Measurements from ENCODE around the gene RALY.

The RALY gene

GRCh38 chr20:33969563-33969962, 24.1 kb upstream of the RALY start:
- Histone ChIP-seq H3K9ac (ENCODE audit: low read length in 5 of 5) (no peak overlapping the region), H3K4me3 (ENCODE audit: low read depth in 1 of 5, low read length in 5 of 5) (no peak overlapping the region), H3K27ac (ENCODE audit: low read depth, low read length) (no peak overlapping the region), H3K36me3 (ENCODE audit: control insufficient read depth in 5 of 5, insufficient read depth in 5 of 5, low read length in 5 of 5) (no peaks in the 10 kb centered on the region), H3K27me3 (ENCODE audit: control insufficient read depth in 5 of 5, insufficient read depth in 4 of 5, low read length in 5 of 5) (no peaks in the 10 kb centered on the region), H3K4me1 (ENCODE audit: control insufficient read depth in 5 of 5, insufficient read depth in 5 of 5, low read length in 5 of 5) (no peaks in the 10 kb centered on the region), H3K9me3 (ENCODE audit: control insufficient read depth in 5 of 5, low read length in 5 of 5) (peaks cover 0 to 3% (median 0%) of the 10 kb centered on the region in 5 donors)

- Histone ChIP-seq H3K4me3 (ENCODE audit: low read depth in 1 of 5, low read length in 5 of 5) (no peak overlapping the region), H3K9ac (ENCODE audit: low read length in 5 of 5) (no peak overlapping the region), H3K4me1 (ENCODE audit: control insufficient read depth in 5 of 5, insufficient read depth in 5 of 5, low read length in 5 of 5) (no peaks in the 10 kb centered on the region), H3K36me3 (ENCODE audit: control insufficient read depth in 5 of 5, insufficient read depth in 5 of 5, low read length in 5 of 5) (no peaks in the 10 kb centered on the region), H3K9me3 (ENCODE audit: control insufficient read depth in 5 of 5, low read length in 5 of 5) (peaks cover 0 to 3% (median 0%) of the 10 kb centered on the region in 5 donors), H3K27me3 (ENCODE audit: control insufficient read depth in 5 of 5, insufficient read depth in 4 of 5, low read length in 5 of 5) (no peaks in the 10 kb centered on the region), H3K27ac (ENCODE audit: low read depth, low read length) (no peak overlapping the region)
Measured at GRCh38 chr20:33970229-33970628, 23.5 kb upstream of the RALY start.

GRCh38 chr20:33971147-33971975, 22.4 kb upstream of the RALY start:
- peaks cover 0 to 3% (median 0%) of the 10 kb centered on the region in 5 donors for H3K9me3 ChIP-seq (ENCODE audit: control insufficient read depth in 5 of 5, low read length in 5 of 5)
- H3K27ac ChIP-seq (ENCODE audit: low read depth, low read length): no peak overlapping the region

GRCh38 chr20:33976959-33977358, 16.8 kb upstream of the RALY start:
- Histone ChIP-seq H3K9ac (ENCODE audit: low read length in 5 of 5) (no peak overlapping the region), H3K9me3 (ENCODE audit: control insufficient read depth in 5 of 5, low read length in 5 of 5) (peaks cover 0 to 3% (median 0%) of the 10 kb centered on the region in 5 donors), H3K27me3 (ENCODE audit: control insufficient read depth in 5 of 5, insufficient read depth in 4 of 5, low read length in 5 of 5) (peaks cover 0 to 3% (median 0%) of the 10 kb centered on the region in 5 donors), H3K4me1 (ENCODE audit: control insufficient read depth in 5 of 5, insufficient read depth in 5 of 5, low read length in 5 of 5) (no peaks in the 10 kb centered on the region), H3K4me3 (ENCODE audit: low read depth in 1 of 5, low read length in 5 of 5) (no peak overlapping the region), H3K27ac (ENCODE audit: low read depth, low read length) (no peak overlapping the region), H3K36me3 (ENCODE audit: control insufficient read depth in 5 of 5, insufficient read depth in 5 of 5, low read length in 5 of 5) (no peaks in the 10 kb centered on the region)

More at GRCh38 chr20:33971147-33971975, 22.4 kb upstream of the RALY start:
- Histone ChIP-seq H3K9ac (ENCODE audit: low read length in 5 of 5) (no peak overlapping the region), H3K27me3 (ENCODE audit: control insufficient read depth in 5 of 5, insufficient read depth in 4 of 5, low read length in 5 of 5) (no peaks in the 10 kb centered on the region), H3K36me3 (ENCODE audit: control insufficient read depth in 5 of 5, insufficient read depth in 5 of 5, low read length in 5 of 5) (no peaks in the 10 kb centered on the region), H3K4me1 (ENCODE audit: control insufficient read depth in 5 of 5, insufficient read depth in 5 of 5, low read length in 5 of 5) (no peaks in the 10 kb centered on the region), H3K4me3 (ENCODE audit: low read depth in 1 of 5, low read length in 5 of 5) (no peak overlapping the region)

- Histone ChIP-seq H3K27me3 (ENCODE audit: control insufficient read depth in 5 of 5, insufficient read depth in 4 of 5, low read length in 5 of 5) (peaks cover 0 to 3% (median 0%) of the 10 kb centered on the region in 5 donors), H3K27ac (ENCODE audit: low read depth, low read length) (no peak overlapping the region), H3K36me3 (ENCODE audit: control insufficient read depth in 5 of 5, insufficient read depth in 5 of 5, low read length in 5 of 5) (no peaks in the 10 kb centered on the region), H3K9me3 (ENCODE audit: control insufficient read depth in 5 of 5, low read length in 5 of 5) (peaks cover 0 to 3% (median 0%) of the 10 kb centered on the region in 5 donors), H3K4me3 (ENCODE audit: low read depth in 1 of 5, low read length in 5 of 5) (no peak overlapping the region), H3K9ac (ENCODE audit: low read length in 5 of 5) (no peak overlapping the region), H3K4me1 (ENCODE audit: control insufficient read depth in 5 of 5, insufficient read depth in 5 of 5, low read length in 5 of 5) (no peaks in the 10 kb centered on the region)
Measured at GRCh38 chr20:33977535-33977934, 16.2 kb upstream of the RALY start.

- no peak overlapping the region for H3K27ac ChIP-seq (ENCODE audit: low read depth, low read length)
Measured at GRCh38 chr20:33979094-33979493, 14.6 kb upstream of the RALY start.

DNA sequence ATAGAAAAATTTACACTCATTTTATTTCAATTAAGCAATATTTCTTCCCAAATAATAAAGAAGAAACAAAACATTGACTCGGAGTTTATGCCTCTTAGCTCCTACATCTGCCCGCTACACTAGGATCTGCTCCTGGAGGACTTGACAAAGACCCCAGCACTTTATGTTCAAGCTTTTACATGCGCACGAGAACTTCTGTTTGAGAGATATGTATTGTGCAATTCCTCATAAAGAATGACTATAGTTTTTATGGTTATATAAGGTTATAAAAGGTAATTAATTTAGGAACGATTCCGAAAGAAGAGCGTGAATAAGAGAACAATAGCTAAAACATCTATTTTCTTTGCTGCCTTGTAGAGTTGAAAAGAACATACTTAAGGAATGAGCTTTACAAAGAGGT, 12.4 kb upstream of the RALY start:
- Histone ChIP-seq H3K36me3 (ENCODE audit: control insufficient read depth in 5 of 5, insufficient read depth in 5 of 5, low read length in 5 of 5) (no peaks in the 10 kb centered on the region), H3K9me3 (ENCODE audit: control insufficient read depth in 5 of 5, low read length in 5 of 5) (peaks cover 0 to 3% (median 0%) of the 10 kb centered on the region in 5 donors), H3K27ac (ENCODE audit: low read depth, low read length) (no peak overlapping the region), H3K9ac (ENCODE audit: low read length in 5 of 5) (no peak overlapping the region), H3K4me3 (ENCODE audit: low read depth in 1 of 5, low read length in 5 of 5) (no peak overlapping the region), H3K4me1 (ENCODE audit: control insufficient read depth in 5 of 5, insufficient read depth in 5 of 5, low read length in 5 of 5) (no peaks in the 10 kb centered on the region), H3K27me3 (ENCODE audit: control insufficient read depth in 5 of 5, insufficient read depth in 4 of 5, low read length in 5 of 5) (peaks cover 0 to 3% (median 0%) of the 10 kb centered on the region in 5 donors)

More at GRCh38 chr20:33979094-33979493, 14.6 kb upstream of the RALY start:
- H3K9ac ChIP-seq (ENCODE audit: low read length in 5 of 5): no peak overlapping the region
- H3K4me1 ChIP-seq (ENCODE audit: control insufficient read depth in 5 of 5, insufficient read depth in 5 of 5, low read length in 5 of 5): no peaks in the 10 kb centered on the region
- no peaks in the 10 kb centered on the region for H3K36me3 ChIP-seq (ENCODE audit: control insufficient read depth in 5 of 5, insufficient read depth in 5 of 5, low read length in 5 of 5)
- peaks cover 0 to 3% (median 0%) of the 10 kb centered on the region in 5 donors for H3K9me3 ChIP-seq (ENCODE audit: control insufficient read depth in 5 of 5, low read length in 5 of 5)
- H3K27me3 ChIP-seq (ENCODE audit: control insufficient read depth in 5 of 5, insufficient read depth in 4 of 5, low read length in 5 of 5): peaks cover 0 to 3% (median 0%) of the 10 kb centered on the region in 5 donors
- no peak overlapping the region for H3K4me3 ChIP-seq (ENCODE audit: low read depth in 1 of 5, low read length in 5 of 5)

DNA sequence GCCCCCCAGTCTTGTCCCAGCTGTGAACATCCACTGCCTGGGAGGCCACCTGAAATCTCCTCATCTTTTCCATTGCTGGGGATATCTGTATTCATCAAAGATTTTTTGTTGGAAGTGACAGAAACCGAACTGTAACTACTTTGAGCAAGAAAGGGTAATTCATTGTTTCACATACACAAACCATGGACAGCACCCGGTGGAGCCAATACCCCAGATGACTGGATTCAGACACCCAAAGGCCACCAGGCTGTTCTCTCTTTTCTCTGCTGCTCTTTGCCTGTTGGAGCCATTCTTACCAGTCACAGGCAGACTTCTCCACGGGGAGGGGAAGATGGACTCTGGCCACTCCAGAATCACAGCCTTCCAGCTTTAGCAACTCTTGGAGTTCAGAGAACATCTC, 11.7 kb upstream of the RALY start:
- peaks cover 0 to 3% (median 0%) of the 10 kb centered on the region in 5 donors for H3K27me3 ChIP-seq (ENCODE audit: control insufficient read depth in 5 of 5, insufficient read depth in 4 of 5, low read length in 5 of 5)
- no peaks in the 10 kb centered on the region for H3K36me3 ChIP-seq (ENCODE audit: control insufficient read depth in 5 of 5, insufficient read depth in 5 of 5, low read length in 5 of 5)
- no peak overlapping the region for H3K27ac ChIP-seq (ENCODE audit: low read depth, low read length)
- no peaks in the 10 kb centered on the region for H3K4me1 ChIP-seq (ENCODE audit: control insufficient read depth in 5 of 5, insufficient read depth in 5 of 5, low read length in 5 of 5)
- H3K9ac ChIP-seq (ENCODE audit: low read length in 5 of 5): no peak overlapping the region
- no peak overlapping the region for H3K4me3 ChIP-seq (ENCODE audit: low read depth in 1 of 5, low read length in 5 of 5)
- H3K9me3 ChIP-seq (ENCODE audit: control insufficient read depth in 5 of 5, low read length in 5 of 5): peaks cover 0 to 3% (median 0%) of the 10 kb centered on the region in 5 donors

DNA sequence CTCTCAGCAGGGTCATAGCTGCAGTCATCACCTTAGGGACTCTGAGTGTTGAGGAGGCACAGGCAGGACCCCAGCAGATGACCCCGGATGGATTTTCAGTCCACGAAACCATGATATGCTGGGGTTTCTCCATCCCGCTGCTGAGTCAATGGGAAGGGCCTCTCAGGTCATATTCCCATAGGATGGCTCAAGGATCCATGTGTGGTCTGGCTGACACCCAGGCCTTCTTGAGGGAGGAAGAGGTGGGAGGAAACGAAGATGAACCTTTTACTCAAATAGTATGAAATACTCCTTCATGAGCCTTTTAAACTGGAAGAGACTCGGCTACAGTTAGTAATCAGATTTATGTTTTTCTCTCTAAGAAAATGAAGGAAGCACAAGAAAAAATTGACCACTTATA, 10.3 kb upstream of the RALY start:
- H3K9me3 ChIP-seq (ENCODE audit: control insufficient read depth in 5 of 5, low read length in 5 of 5): no peaks in the 10 kb centered on the region
- H3K36me3 ChIP-seq (ENCODE audit: control insufficient read depth in 5 of 5, insufficient read depth in 5 of 5, low read length in 5 of 5): no peaks in the 10 kb centered on the region
- no peak overlapping the region for H3K27ac ChIP-seq (ENCODE audit: low read depth, low read length)
- H3K9ac ChIP-seq (ENCODE audit: low read length in 5 of 5): no peak overlapping the region
- H3K27me3 ChIP-seq (ENCODE audit: control insufficient read depth in 5 of 5, insufficient read depth in 4 of 5, low read length in 5 of 5): no peaks in the 10 kb centered on the region
- no peak overlapping the region for H3K4me3 ChIP-seq (ENCODE audit: low read depth in 1 of 5, low read length in 5 of 5)
- H3K4me1 ChIP-seq (ENCODE audit: control insufficient read depth in 5 of 5, insufficient read depth in 5 of 5, low read length in 5 of 5): no peaks in the 10 kb centered on the region

DNA sequence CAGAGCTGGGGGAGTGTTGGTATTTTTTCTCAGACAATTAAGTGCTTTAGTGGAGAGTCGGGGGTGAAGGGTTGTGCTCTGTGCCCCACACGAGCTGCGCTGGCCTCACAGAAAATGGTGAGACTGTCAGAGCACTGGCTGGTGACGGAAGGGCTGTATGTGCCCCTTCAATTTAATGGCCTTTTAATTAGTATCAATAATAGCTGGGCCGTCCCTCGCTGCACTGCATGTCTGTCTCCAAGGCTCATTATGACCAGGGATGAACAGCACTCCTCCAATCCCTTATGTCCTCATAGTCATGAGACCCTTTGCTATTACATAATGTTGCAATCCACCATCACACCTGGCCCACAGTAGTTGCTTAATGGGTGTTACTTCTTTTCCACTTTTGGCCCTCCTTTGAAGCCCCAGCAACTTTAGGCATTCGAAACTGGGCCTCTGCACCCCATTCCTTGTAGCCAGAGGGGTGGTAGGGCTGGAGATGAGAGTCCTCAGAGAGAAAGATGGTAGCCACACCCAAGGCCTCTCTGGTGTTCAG, 9.5 kb upstream of the RALY start:
- no peak overlapping the region for H3K27ac ChIP-seq (ENCODE audit: low read depth, low read length)
- H3K4me3 ChIP-seq (ENCODE audit: low read depth in 1 of 5, low read length in 5 of 5): no peak overlapping the region
- no peaks in the 10 kb centered on the region for H3K4me1 ChIP-seq (ENCODE audit: control insufficient read depth in 5 of 5, insufficient read depth in 5 of 5, low read length in 5 of 5)

More for the DNA sequence above, 9.5 kb upstream of the RALY start:
- no peaks in the 10 kb centered on the region for H3K9me3 ChIP-seq (ENCODE audit: control insufficient read depth in 5 of 5, low read length in 5 of 5)
- H3K36me3 ChIP-seq (ENCODE audit: control insufficient read depth in 5 of 5, insufficient read depth in 5 of 5, low read length in 5 of 5): no peaks in the 10 kb centered on the region
- no peak overlapping the region for H3K9ac ChIP-seq (ENCODE audit: low read length in 5 of 5)
- no peaks in the 10 kb centered on the region for H3K27me3 ChIP-seq (ENCODE audit: control insufficient read depth in 5 of 5, insufficient read depth in 4 of 5, low read length in 5 of 5)

All from subcutaneous abdominal adipose tissue (tissue), 5 donors.